Measurements from ENCODE around the gene TMEM130.

DNA sequence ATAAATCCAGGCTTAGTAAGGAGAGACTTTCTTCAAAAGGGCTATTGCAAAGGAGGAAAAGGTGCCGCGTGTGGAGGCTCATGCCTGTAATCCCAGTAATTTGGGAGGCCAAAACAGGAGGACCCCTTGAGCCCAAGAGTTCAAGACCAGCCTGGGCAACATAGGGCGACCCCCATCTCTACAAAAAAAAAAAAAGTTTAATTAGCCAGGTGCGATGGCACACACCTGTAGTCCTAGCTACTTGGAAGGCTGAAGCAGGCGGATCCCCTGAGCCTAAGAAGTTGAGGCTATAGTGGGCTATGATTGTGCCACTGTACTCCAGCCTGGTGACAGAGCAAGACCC is 32.2 kb downstream of the TMEM130 start:
- TF ChIP-seq, protein P1, sequence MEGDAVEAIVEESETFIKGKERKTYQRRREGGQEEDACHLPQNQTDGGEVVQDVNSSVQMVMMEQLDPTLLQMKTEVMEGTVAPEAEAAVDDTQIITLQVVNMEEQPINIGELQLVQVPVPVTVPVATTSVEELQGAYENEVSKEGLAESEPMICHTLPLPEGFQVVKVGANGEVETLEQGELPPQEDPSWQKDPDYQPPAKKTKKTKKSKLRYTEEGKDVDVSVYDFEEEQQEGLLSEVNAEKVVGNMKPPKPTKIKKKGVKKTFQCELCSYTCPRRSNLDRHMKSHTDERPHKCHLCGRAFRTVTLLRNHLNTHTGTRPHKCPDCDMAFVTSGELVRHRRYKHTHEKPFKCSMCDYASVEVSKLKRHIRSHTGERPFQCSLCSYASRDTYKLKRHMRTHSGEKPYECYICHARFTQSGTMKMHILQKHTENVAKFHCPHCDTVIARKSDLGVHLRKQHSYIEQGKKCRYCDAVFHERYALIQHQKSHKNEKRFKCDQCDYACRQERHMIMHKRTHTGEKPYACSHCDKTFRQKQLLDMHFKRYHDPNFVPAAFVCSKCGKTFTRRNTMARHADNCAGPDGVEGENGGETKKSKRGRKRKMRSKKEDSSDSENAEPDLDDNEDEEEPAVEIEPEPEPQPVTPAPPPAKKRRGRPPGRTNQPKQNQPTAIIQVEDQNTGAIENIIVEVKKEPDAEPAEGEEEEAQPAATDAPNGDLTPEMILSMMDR (IDR thresholded peaks at IDR 0.05), result no peak
- TF ChIP-seq POLR2A (IDR thresholded peaks at IDR 0.05), result no peak
